Liver (tissue), 9 donors: Measurements from ENCODE around the gene COL4A1. TPM values are rescaled to one million over a fixed set of nuclear protein-coding genes. Genes with fewer than 3 reads are reported as not detected.

Experiments used
- DNase-seq: peaks from one replicate; pipeline ENCODE4 v3.0.0-alpha.2; 2017; ENCODE audit warnings: low spot score
- H3K27ac ChIP-seq, 2 donors: one replicate each; pipeline ENCODE4 v1.7.0; 2013; ENCODE audit warnings: inconsistent platforms in 2 of 2, low read length in 2 of 2, control low read depth in 1 of 2, low read depth in 1 of 2, mild to moderate bottlenecking in 1 of 2
- H3K27me3 ChIP-seq, 4 donors: one replicate each; pipeline versions ENCODE4 v1.6.1 to v1.7.0; 2013; ENCODE audit warnings: low read length in 3 of 4, inconsistent platforms in 1 of 4, mild to moderate bottlenecking in 1 of 4, moderate library complexity in 1 of 4; ENCODE audit not compliant: control insufficient read depth in 4 of 4, insufficient read depth in 4 of 4
- H3K36me3 ChIP-seq, 4 donors: one replicate each; pipeline versions ENCODE4 v1.6.1 to v1.7.0; 2013; ENCODE audit warnings: low read length in 3 of 4, mild to moderate bottlenecking in 3 of 4, low read depth in 1 of 4, moderate library complexity in 1 of 4; ENCODE audit not compliant: control insufficient read depth in 4 of 4, insufficient read depth in 3 of 4
- H3K4me1 ChIP-seq, 4 donors: one replicate each; pipeline versions ENCODE4 v1.6.1 to v1.7.0; 2013; ENCODE audit warnings: low read length in 3 of 4, mild to moderate bottlenecking in 3 of 4, moderate library complexity in 1 of 4; ENCODE audit not compliant: control insufficient read depth in 4 of 4, insufficient read depth in 4 of 4
- H3K4me3 ChIP-seq, 3 donors: one replicate each; pipeline versions ENCODE4 v1.6.1 to v1.7.0; 2013; ENCODE audit warnings: low read length in 3 of 3, control low read depth in 1 of 3, low read depth in 1 of 3, mild to moderate bottlenecking in 1 of 3
- H3K9ac ChIP-seq, 2 donors: one replicate each; pipeline ENCODE4 v1.7.0; 2013; ENCODE audit warnings: low read length in 2 of 2, mild to moderate bottlenecking in 2 of 2, moderate library complexity in 2 of 2, control low read depth in 1 of 2, low read depth in 1 of 2
- H3K9me3 ChIP-seq, 4 donors: one replicate each; pipeline versions ENCODE4 v1.6.1 to v1.7.0; 2013; ENCODE audit warnings: low read length in 3 of 4; ENCODE audit not compliant: control insufficient read depth in 4 of 4
- ATF3 ChIP-seq: IDR thresholded peaks from 2 replicates; pipeline ENCODE4 v1.6.1; 2016; ENCODE audit warnings: antibody characterized with exemption
- CTCF ChIP-seq: fragments of 150-350 bp; IDR thresholded peaks from 2 replicates; pipeline ENCODE4 v1.5.1; 2017; ENCODE audit warnings: improper control_type of control experiment, low read depth, low read length; ENCODE audit not compliant: missing input control
- EGR1 ChIP-seq, 2 donors: IDR thresholded peaks; 2 replicates each; pipeline ENCODE4 v1.6.1; 2016 to 2018; ENCODE audit warnings: antibody characterized with exemption in 2 of 2, low read depth in 2 of 2
- FOXA1 ChIP-seq: IDR thresholded peaks from 2 replicates; pipeline ENCODE4 v1.6.1; 2016; ENCODE audit warnings: antibody characterized with exemption
- FOXA2 ChIP-seq: IDR thresholded peaks from 2 replicates; pipeline ENCODE4 v1.6.1; 2016; ENCODE audit warnings: antibody characterized with exemption
- GABPA ChIP-seq, 2 donors: IDR thresholded peaks in 1 of 2; conservative IDR thresholded peaks in 1 of 2; 2 replicates each; pipeline ENCODE4 v1.6.1; 2016; ENCODE audit warnings: antibody characterized with exemption in 2 of 2, mild to moderate bottlenecking in 1 of 2, moderate library complexity in 1 of 2
- HNF4A ChIP-seq, 2 donors: conservative IDR thresholded peaks; 2 replicates each; pipeline ENCODE4 v1.6.1; 2016; ENCODE audit warnings: antibody characterized with exemption in 2 of 2, mild to moderate bottlenecking in 2 of 2
- JUND ChIP-seq, 2 donors: IDR thresholded peaks; 2 replicates each; pipeline ENCODE4 v1.6.1; 2016; ENCODE audit warnings: antibody characterized with exemption in 2 of 2
- MAX ChIP-seq: IDR thresholded peaks from 2 replicates; pipeline ENCODE4 v1.6.1; 2016; ENCODE audit warnings: antibody characterized with exemption
- NR2F2 ChIP-seq: IDR thresholded peaks from 2 replicates; pipeline ENCODE4 v1.6.1; 2016; ENCODE audit warnings: antibody characterized with exemption
- RXRA ChIP-seq, 2 donors: IDR thresholded peaks; 2 replicates each; pipeline ENCODE4 v1.6.1; 2017 to 2018; ENCODE audit warnings: antibody characterized with exemption in 2 of 2, mild to moderate bottlenecking in 1 of 2
- SP1 ChIP-seq: IDR thresholded peaks from 2 replicates; pipeline ENCODE4 v1.6.1; 2018; ENCODE audit warnings: antibody characterized with exemption, mild to moderate bottlenecking
- YY1 ChIP-seq: IDR thresholded peaks from 2 replicates; pipeline ENCODE4 v1.6.1; 2016; ENCODE audit warnings: antibody characterized with exemption, mild to moderate bottlenecking
- ZBTB33 ChIP-seq: IDR thresholded peaks from 2 replicates; pipeline ENCODE4 v1.6.1; 2016; ENCODE audit warnings: antibody characterized with exemption
- WGBS: extraction: QIAGEN DNeasy Blood & Tissue Kit; methylation state at CpG from one replicate; pipeline ENCODE4 v1.1.7; 2013; 5-methylcytosine and 5-hydroxymethylcytosine counted together
- polyA plus RNA-seq, 2 donors: library from polyadenylated mRNA; stranded (reverse) in 1 of 2; unstranded in 1 of 2; fragments of 200-250 nt in 1 of 2; fragments of >200 nt in 1 of 2; fragmentation: Nextera tagmentation in 1 of 2; extraction: Ambion mirVana in 1 of 2; gene quantifications; one replicate each; pipeline versions ENCODE4 v1.2.1 to v1.2.3, GENCODE V29; 2013 to 2015
- total RNA-seq, 2 donors: library from RNA; depleted of rRNA; stranded (reverse); fragments of >200 nt; gene quantifications; one replicate each; pipeline ENCODE4 v1.2.3, GENCODE V29; 2014
- donor health status: healthy.
- donor health status: healthy.
- donor health status: healthy.
- donor health status: healthy.
- donor health status: healthy.

Gene COL4A1
- total and polyA plus RNA-seq, 4 donors, result 5.0 to 68.5 (median 37.9) TPM

GRCh38 chr13:110133425-110134235 is 173.3 kb downstream of the COL4A1 start (continued):
- TF ChIP-seq ZBTB33, result no peak
- TF ChIP-seq RXRA (IDR thresholded peaks at IDR 0.05), result no peak

- no peak overlapping the region for H3K4me3 ChIP-seq
- no peaks in the 10 kb centered on the region for H3K4me1 ChIP-seq
- H3K9me3 ChIP-seq, result no peaks in the 10 kb centered on the region
- no peak for TF ChIP-seq FOXA2
- TF ChIP-seq ATF3, result no peak
- TF ChIP-seq EGR1 (IDR thresholded peaks at IDR 0.05; ENCODE audit: low read depth in 2 of 2), result no peak
- no peak for TF ChIP-seq SP1
- 75% methylated on average over 16 of the region's 16 CpGs for WGBS
- no peak for DNase-seq
- no peaks in the 10 kb centered on the region for H3K27me3 ChIP-seq
- H3K27ac ChIP-seq, result no peak overlapping the region
- H3K9ac ChIP-seq, result no peak overlapping the region
- H3K36me3 ChIP-seq, result peaks cover 0 to 2% (median 0%) of the 10 kb centered on the region in 4 donors
Observed at GRCh38 chr13:110132225-110132982, 174.6 kb downstream of the COL4A1 start.

GRCh38 chr13:110131424-110131823 is 175.5 kb downstream of the COL4A1 start:
- 72% methylated on average over 11 of the region's 11 CpGs for WGBS
- Histone ChIP-seq H3K9ac (no peak overlapping the region), H3K36me3 (peaks cover 0 to 2% (median 0%) of the 10 kb centered on the region in 4 donors), H3K9me3 (no peaks in the 10 kb centered on the region), H3K4me1 (no peaks in the 10 kb centered on the region), H3K27ac (no peak overlapping the region), H3K27me3 (no peaks in the 10 kb centered on the region), H3K4me3 (no peak overlapping the region)
- TF ChIP-seq YY1 (no peak), ATF3 (no peak), FOXA1 (no peak), SP1 (no peak), NR2F2 (no peak), FOXA2 (no peak), CTCF (no peak), GABPA (IDR thresholded peaks at IDR 0.05 in 1 of 2, conservative IDR thresholded peaks at IDR 0.05 in 1 of 2) (no peak), ZBTB33 (no peak), EGR1 (IDR thresholded peaks at IDR 0.05; ENCODE audit: low read depth in 2 of 2) (no peak), RXRA (IDR thresholded peaks at IDR 0.05) (no peak), MAX (no peak), HNF4A (conservative IDR thresholded peaks at IDR 0.05) (no peak), JUND (IDR thresholded peaks at IDR 0.05) (no peak)
- no peak for DNase-seq
